Endometrium (tissue), 2 donors: ENCODE measurements around the gene SPPL3.

Experiments
- FAIRE-seq: peaks from 2 replicates; lab custom pipeline; 2012; peaks lifted over from hg19 to GRCh38; lab: Jason Lieb, UNC
- donor health status: control.
- donor health status: control.

Gene SPPL3

GRCh38 chr12:120720987-120721801, 183.0 kb downstream of the SPPL3 start:
- no peak for FAIRE-seq

DNA sequence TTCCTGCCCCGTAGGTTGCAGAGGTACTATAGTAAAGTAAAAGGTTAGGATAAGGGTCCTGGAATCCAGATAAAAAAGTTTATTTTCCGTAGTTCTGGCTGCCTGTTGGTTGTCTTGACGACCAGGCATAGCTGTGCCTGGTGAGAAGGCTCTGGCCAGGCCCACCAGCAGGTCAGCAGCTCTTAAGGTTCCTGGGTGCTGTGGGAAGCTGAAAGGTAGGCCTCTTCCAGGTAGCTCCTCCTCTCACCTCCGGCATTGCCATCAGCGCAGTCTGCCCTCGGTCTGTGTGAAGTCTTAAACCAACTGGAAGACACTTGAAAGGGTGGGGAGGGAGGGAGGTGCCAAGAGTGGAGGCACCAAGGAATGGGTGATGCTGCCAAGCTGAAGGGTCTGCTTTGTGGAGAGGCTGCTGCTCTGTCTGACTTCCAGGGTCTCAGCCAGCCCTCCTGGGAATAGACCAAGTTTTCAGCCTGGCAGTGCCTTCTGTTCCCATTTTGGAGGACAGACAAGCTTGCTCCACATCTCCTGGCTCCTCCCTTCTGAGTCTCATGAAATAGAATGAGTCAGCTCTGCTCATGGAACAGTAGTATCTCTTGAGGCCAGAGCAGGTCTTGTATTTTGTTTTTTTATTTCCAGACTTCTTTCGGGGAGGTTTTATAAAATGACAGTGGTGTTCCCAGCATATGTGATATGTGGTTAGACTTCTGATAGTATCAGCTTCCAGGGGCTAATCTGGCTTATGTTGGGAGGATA, 183.7 kb downstream of the SPPL3 start:
- no peak for FAIRE-seq

- FAIRE-seq, result no peak
Observed at GRCh38 chr12:120719496-120720233, 184.5 kb downstream of the SPPL3 start.

DNA sequence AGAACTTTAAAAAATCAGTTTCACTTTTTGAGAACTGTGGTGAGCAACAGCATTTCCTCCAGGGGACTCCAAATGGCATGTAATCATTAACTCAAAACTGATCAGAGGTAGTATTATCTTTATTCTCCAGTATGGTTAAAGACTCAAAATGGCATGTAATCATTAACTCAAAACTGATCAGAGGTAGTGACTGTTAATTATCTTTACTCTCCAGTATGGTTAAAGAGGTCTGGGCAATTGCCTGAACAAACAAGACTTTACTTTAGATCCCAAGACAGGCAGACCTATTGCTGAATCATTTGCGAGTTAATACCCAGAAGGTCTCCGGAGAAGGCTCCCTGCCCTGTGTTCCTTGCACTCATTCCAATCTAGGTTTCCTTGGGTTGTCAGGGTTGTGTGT, 185.1 kb downstream of the SPPL3 start:
- no peak for FAIRE-seq

GRCh38 chr12:120718055-120718454, 186.1 kb downstream of the SPPL3 start:
- no peak for FAIRE-seq

DNA sequence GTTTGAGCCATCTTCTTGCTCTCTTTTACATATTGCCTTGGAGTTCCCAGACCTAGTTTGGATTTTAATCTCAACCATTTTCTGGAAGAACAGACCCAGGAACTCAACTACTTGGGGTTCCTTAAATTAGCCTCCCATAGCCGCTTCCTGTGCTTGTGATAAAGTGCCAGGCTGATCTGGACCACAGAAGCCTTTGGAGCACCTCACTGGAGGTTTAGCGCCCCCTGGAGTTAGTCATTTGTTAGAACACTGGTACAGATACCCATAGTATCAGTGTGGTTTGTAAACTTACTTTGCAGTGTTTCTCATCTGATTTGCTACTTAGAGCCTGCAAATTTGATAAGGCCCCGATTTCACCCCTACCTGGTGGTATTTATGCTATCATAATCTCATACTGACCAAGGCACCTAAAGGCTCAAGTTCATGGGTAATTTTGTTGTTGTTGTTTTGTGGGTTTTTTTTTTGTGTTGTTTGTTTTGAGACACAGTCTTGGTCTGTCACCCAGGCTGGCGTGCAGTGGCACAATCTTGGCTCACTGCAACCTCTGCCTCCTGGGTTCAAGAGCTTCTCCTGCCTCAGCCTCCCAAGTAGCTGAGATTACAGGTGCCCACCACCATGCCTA, 190.2 kb downstream of the SPPL3 start:
- FAIRE-seq, result no peak

DNA sequence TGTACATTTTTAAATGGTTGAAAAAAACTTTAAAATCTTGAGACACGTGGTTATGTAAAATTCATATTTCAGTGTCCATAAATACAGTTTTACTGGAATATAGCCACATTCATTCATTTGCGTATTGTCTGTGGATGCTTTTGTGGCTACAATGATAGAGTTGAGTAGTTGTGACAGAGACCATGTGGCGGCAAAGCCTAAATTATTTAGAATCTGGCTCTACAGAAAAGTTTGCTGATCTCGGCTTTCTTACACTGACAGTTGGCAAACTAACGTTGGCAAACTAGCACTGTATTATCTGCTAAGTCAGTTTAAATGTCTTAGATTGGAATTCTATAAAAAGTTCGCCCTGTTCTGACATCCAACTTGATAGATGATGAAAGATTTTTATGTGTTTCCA, 191.5 kb downstream of the SPPL3 start:
- no peak for FAIRE-seq
